SU-DHL-6 (cell line): ENCODE measurements around the gene CLHC1.

ENCODE experiments used
- H2AFZ ChIP-seq: fragments of 200-600 bp; sonication (generic); 2 replicates; pipeline ENCODE4 v1.6.1; 2014; ENCODE audit warnings: low read depth, mild to moderate bottlenecking, moderate library complexity, mixed read lengths, antibody characterized with exemption, low read length; ENCODE audit not compliant: severe bottlenecking
- H3F3A ChIP-seq: fragments of 200-600 bp; shearing (Covaris generic); 2 replicates; pipeline ENCODE4 v1.6.0; 2016; ENCODE audit warnings: antibody characterized with exemption, mild to moderate bottlenecking; ENCODE audit not compliant: insufficient read depth
- H3K27ac ChIP-seq: fragments of 200-600 bp; sonication (generic); 2 replicates; pipeline ENCODE4 v1.5.1; 2016; ENCODE audit warnings: low read depth, mild to moderate bottlenecking, low read length, moderate library complexity, mixed read lengths
- H3K27me3 ChIP-seq: fragments of 200-600 bp; sonication (generic), shearing (Covaris generic); 2 replicates; pipeline ENCODE4 v1.6.0; 2014; ENCODE audit warnings: mild to moderate bottlenecking, low read length
- H3K36me3 ChIP-seq: fragments of 200-600 bp; sonication (generic); 2 replicates; pipeline ENCODE4 v1.6.1; 2014; ENCODE audit warnings: mild to moderate bottlenecking, low read length, mixed read lengths
- H3K4me2 ChIP-seq: fragments of 300-600, 200-600 bp; shearing (Covaris generic), sonication (generic); 2 replicates; pipeline ENCODE4 v1.6.0; 2014; ENCODE audit warnings: low read length, low read depth, mild to moderate bottlenecking; ENCODE audit not compliant: poor library complexity, severe bottlenecking
- H3K4me3 ChIP-seq: fragments of 200-600 bp; sonication (generic); 2 replicates; pipeline ENCODE4 v1.5.1; 2014; ENCODE audit warnings: antibody characterized with exemption, low read length, mild to moderate bottlenecking, mixed read lengths; ENCODE audit not compliant: insufficient read depth, poor library complexity, severe bottlenecking
- H3K79me2 ChIP-seq: fragments of 200-600 bp; sonication (generic); 2 replicates; pipeline ENCODE4 v1.6.1; 2014; ENCODE audit warnings: mild to moderate bottlenecking, low read length, moderate library complexity; ENCODE audit not compliant: insufficient read depth
- H3K9ac ChIP-seq: fragments of 200-600 bp; sonication (generic); 2 replicates; pipeline ENCODE4 v1.7.0; 2014; ENCODE audit warnings: mild to moderate bottlenecking, low read length
- H3K9me2 ChIP-seq: fragments of 200-600 bp; sonication (generic); replicated peaks from 2 replicates; pipeline ENCODE4 v1.6.1; 2014; ENCODE audit warnings: low read length; ENCODE audit not compliant: insufficient read depth
- H3K9me3 ChIP-seq: fragments of 200-600 bp; sonication (generic); 2 replicates; pipeline ENCODE4 v1.6.1; 2014; ENCODE audit warnings: low read length, mixed read lengths; ENCODE audit not compliant: insufficient read depth
- H4K20me1 ChIP-seq: fragments of 200-600 bp; sonication (generic); 2 replicates; pipeline ENCODE4 v1.6.1; 2014; ENCODE audit warnings: low read depth, mild to moderate bottlenecking, antibody characterized with exemption, low read length, moderate library complexity, mixed read lengths
- EZH2phosphoT487 ChIP-seq: fragments of 200-600 bp; sonication (generic), shearing (Covaris generic); conservative IDR thresholded peaks from 2 replicates; pipeline ENCODE4 v1.6.1; 2018; ENCODE audit warnings: mild to moderate bottlenecking, antibody characterized with exemption, low read length, moderate library complexity, mixed read lengths
- TF ChIP-seq, protein P1 (sequence below): fragments of 200-600 bp; sonication (generic); IDR thresholded peaks from one replicate; pipeline ENCODE4 v1.5.1; 2017; ENCODE audit warnings: antibody characterized with exemption, mild to moderate bottlenecking, low read length, moderate library complexity; ENCODE audit not compliant: insufficient read depth, poor library complexity, severe bottlenecking

Gene CLHC1

GRCh38 chr2:55156984-55157383, 75.1 kb downstream of the CLHC1 start:
- no peak overlapping the region for H3K27ac ChIP-seq
- H3K9ac ChIP-seq, result no peak overlapping the region
- no peaks in the 10 kb centered on the region for H3F3A ChIP-seq

DNA sequence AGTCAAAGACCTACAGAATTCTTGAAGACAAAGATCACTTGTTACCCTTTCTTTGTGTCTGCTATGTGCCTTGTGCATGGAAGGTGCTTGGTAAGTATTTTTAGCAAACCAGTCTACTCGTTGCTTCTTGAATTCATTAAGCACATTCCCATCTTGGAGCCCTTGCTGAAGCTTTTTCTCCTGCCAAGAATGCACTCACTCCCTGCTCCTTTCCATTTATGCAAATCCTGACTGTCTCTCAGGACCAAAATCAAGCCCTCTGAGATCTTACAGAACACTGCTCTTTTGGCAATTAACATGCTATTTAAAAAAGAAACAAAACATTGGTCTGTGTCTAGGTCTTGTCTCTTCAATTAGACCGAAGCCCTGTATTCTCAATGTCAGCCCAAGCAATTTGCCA, 75.8 kb downstream of the CLHC1 start:
- H3K4me3 ChIP-seq, result no peak overlapping the region
- no peaks in the 10 kb centered on the region for H3K36me3 ChIP-seq
- H3F3A ChIP-seq, result no peaks in the 10 kb centered on the region
- H3K4me2 ChIP-seq, result no peak overlapping the region
- no peaks in the 10 kb centered on the region for H3K9me3 ChIP-seq
- no peak overlapping the region for H2AFZ ChIP-seq
- TF ChIP-seq, protein P1, sequence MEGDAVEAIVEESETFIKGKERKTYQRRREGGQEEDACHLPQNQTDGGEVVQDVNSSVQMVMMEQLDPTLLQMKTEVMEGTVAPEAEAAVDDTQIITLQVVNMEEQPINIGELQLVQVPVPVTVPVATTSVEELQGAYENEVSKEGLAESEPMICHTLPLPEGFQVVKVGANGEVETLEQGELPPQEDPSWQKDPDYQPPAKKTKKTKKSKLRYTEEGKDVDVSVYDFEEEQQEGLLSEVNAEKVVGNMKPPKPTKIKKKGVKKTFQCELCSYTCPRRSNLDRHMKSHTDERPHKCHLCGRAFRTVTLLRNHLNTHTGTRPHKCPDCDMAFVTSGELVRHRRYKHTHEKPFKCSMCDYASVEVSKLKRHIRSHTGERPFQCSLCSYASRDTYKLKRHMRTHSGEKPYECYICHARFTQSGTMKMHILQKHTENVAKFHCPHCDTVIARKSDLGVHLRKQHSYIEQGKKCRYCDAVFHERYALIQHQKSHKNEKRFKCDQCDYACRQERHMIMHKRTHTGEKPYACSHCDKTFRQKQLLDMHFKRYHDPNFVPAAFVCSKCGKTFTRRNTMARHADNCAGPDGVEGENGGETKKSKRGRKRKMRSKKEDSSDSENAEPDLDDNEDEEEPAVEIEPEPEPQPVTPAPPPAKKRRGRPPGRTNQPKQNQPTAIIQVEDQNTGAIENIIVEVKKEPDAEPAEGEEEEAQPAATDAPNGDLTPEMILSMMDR, result no peak
- TF ChIP-seq EZH2phosphoT487, result no peak
- H3K27ac ChIP-seq, result no peak overlapping the region
- no peaks in the 10 kb centered on the region for H4K20me1 ChIP-seq
- H3K9me2 ChIP-seq, result no peaks in the 10 kb centered on the region
- no peaks in the 10 kb centered on the region for H3K79me2 ChIP-seq
- no peaks in the 10 kb centered on the region for H3K27me3 ChIP-seq
- H3K9ac ChIP-seq, result no peak overlapping the region

More at GRCh38 chr2:55156984-55157383, 75.1 kb downstream of the CLHC1 start:
- Histone ChIP-seq H3K9me2 (no peaks in the 10 kb centered on the region), H3K79me2 (no peaks in the 10 kb centered on the region), H3K4me3 (no peak overlapping the region), H3K9me3 (no peaks in the 10 kb centered on the region), H3K27me3 (no peaks in the 10 kb centered on the region), H2AFZ (no peak overlapping the region), H4K20me1 (no peaks in the 10 kb centered on the region), H3K4me2 (no peak overlapping the region), H3K36me3 (no peaks in the 10 kb centered on the region)
- TF ChIP-seq, protein P1, result no peak
- TF ChIP-seq EZH2phosphoT487, result no peak

GRCh38 chr2:55155764-55156281, 76.3 kb downstream of the CLHC1 start:
- Histone ChIP-seq H3K36me3 (no peaks in the 10 kb centered on the region), H3K79me2 (no peaks in the 10 kb centered on the region), H2AFZ (no peak overlapping the region), H3K27ac (no peak overlapping the region), H3K9me2 (no peaks in the 10 kb centered on the region), H3K9ac (no peak overlapping the region), H3K9me3 (no peaks in the 10 kb centered on the region), H3K4me3 (no peak overlapping the region), H3K4me2 (no peak overlapping the region), H4K20me1 (no peaks in the 10 kb centered on the region), H3K27me3 (no peaks in the 10 kb centered on the region), H3F3A (no peaks in the 10 kb centered on the region)
- TF ChIP-seq, protein P1, result no peak
- TF ChIP-seq EZH2phosphoT487, result no peak

DNA sequence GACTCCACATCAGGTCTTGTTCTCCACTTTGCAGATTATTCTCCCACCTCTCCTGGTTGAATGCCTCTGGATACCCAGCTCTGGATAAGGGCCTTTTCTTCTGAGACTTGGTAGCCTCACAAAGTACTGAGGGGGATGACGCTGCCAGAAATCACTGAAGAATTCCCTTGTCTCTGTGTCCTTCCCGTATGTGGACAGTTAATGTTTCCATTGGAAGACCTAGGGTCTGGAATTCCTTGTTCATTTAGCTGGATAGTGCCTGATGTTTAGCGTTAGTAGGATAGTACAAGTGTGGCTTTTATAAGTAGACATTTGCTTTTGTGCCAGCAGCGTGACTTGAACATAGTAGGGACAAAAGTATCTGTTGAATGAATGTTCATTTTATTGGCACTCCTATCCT, 76.9 kb downstream of the CLHC1 start:
- Histone ChIP-seq H3F3A (no peaks in the 10 kb centered on the region), H3K4me3 (no peak overlapping the region), H3K79me2 (no peaks in the 10 kb centered on the region), H3K9ac (no peak overlapping the region), H3K36me3 (no peaks in the 10 kb centered on the region), H3K27ac (no peak overlapping the region), H2AFZ (no peak overlapping the region), H4K20me1 (no peaks in the 10 kb centered on the region), H3K9me3 (no peaks in the 10 kb centered on the region), H3K27me3 (no peaks in the 10 kb centered on the region), H3K4me2 (no peak overlapping the region), H3K9me2 (no peaks in the 10 kb centered on the region)
- TF ChIP-seq, protein P1, result no peak
- no peak for TF ChIP-seq EZH2phosphoT487
